Endothelial cell (in vitro differentiated cells): ENCODE results near the gene RACK1. TPM values are rescaled to one million over a fixed set of nuclear protein-coding genes. Genes with fewer than 3 reads are reported as not detected.

Experiments
- DNase-seq: peaks from one replicate; pipeline ENCODE4 v3.0.0; 2021; ENCODE audit warnings: low spot score
- H3K27ac Mint-ChIP-seq: one replicate; pipeline ENCODE4 v1.8.0; 2021; ENCODE audit warnings: mixed read lengths, inconsistent platforms; ENCODE audit not compliant: unreplicated experiment
- H3K27me3 Mint-ChIP-seq: one replicate; pipeline ENCODE4 v1.8.0; 2021; ENCODE audit warnings: mild to moderate bottlenecking, moderate library complexity, mixed read lengths, inconsistent platforms; ENCODE audit not compliant: unreplicated experiment
- H3K36me3 Mint-ChIP-seq: one replicate; pipeline ENCODE4 v1.8.0; 2021; ENCODE audit warnings: mild to moderate bottlenecking, low read depth, mixed read lengths, inconsistent platforms; ENCODE audit not compliant: unreplicated experiment
- H3K4me1 Mint-ChIP-seq: one replicate; pipeline ENCODE4 v1.8.0; 2021; ENCODE audit warnings: mild to moderate bottlenecking, mixed read lengths, inconsistent platforms; ENCODE audit not compliant: unreplicated experiment
- H3K4me3 Mint-ChIP-seq: one replicate; pipeline ENCODE4 v1.8.0; 2021; ENCODE audit warnings: mild to moderate bottlenecking, mixed read lengths, inconsistent platforms; ENCODE audit not compliant: unreplicated experiment
- H3K9me3 Mint-ChIP-seq: one replicate; pipeline ENCODE4 v1.8.0; 2021; ENCODE audit warnings: mixed read lengths, inconsistent platforms; ENCODE audit not compliant: unreplicated experiment
- CTCF ChIP-seq: fragments of 200-600 bp; sonication (generic); IDR thresholded peaks from one replicate; pipeline ENCODE4 v1.5.0; 2021; ENCODE audit warnings: antibody characterized with exemption; ENCODE audit not compliant: unreplicated experiment
- total RNA-seq: library from RNA; stranded (reverse); fragmentation: NEBNext Ultra II Directional; extraction: Animal tissue kit (Norgen Biotek cat#: 25700); gene quantifications from one replicate; pipeline ENCODE4 v1.2.1, GENCODE V29; 2021; ENCODE audit not compliant: unreplicated experiment

The RACK1 gene
- total RNA-seq, 1 donor from 2014 or later = 2,232 TPM

GRCh38 chr5:181233088-181233800 is 10.5 kb downstream of the RACK1 start:
- no peak for TF ChIP-seq CTCF
- peak overlapping the region; percentile 18 for H3K4me3 Mint-ChIP-seq
- H3K27ac Mint-ChIP-seq = peak overlapping the region; percentile 77

GRCh38 chr5:181232593-181232992 is 11.1 kb downstream of the RACK1 start:
- H3K4me3 Mint-ChIP-seq = peak overlapping the region; percentile 18
- H3K9me3 Mint-ChIP-seq = no peaks in the 10 kb centered on the region
- no peak for DNase-seq
- H3K27ac Mint-ChIP-seq = peak overlapping the region; percentile 77
- TF ChIP-seq CTCF = no peak
- H3K4me1 Mint-ChIP-seq = no peaks in the 10 kb centered on the region
- H3K27me3 Mint-ChIP-seq = peaks cover 9% of the 10 kb centered on the region
- H3K36me3 Mint-ChIP-seq = peaks cover 37% of the 10 kb centered on the region

More at GRCh38 chr5:181233088-181233800, 10.5 kb downstream of the RACK1 start:
- Mint-ChIP-seq H3K27me3 (peaks cover 11% of the 10 kb centered on the region), H3K9me3 (no peaks in the 10 kb centered on the region), H3K4me1 (no peaks in the 10 kb centered on the region), H3K36me3 (peaks cover 43% of the 10 kb centered on the region)
- DNase-seq = no peak

- TF ChIP-seq CTCF = no peak
- H3K27ac Mint-ChIP-seq = no peak overlapping the region
- DNase-seq = no peak
These were observed 12.3 kb downstream of the RACK1 start for GRCh38 chr5:181231432-181231831.

GRCh38 chr5:181230551-181230950 is 13.2 kb downstream of the RACK1 start:
- no peak for DNase-seq
- Mint-ChIP-seq H3K4me3 (no peak overlapping the region), H3K27me3 (peaks cover 8% of the 10 kb centered on the region), H3K4me1 (peaks cover under 1% of the 10 kb centered on the region), H3K36me3 (peaks cover 27% of the 10 kb centered on the region), H3K9me3 (no peaks in the 10 kb centered on the region), H3K27ac (peak overlapping the region; percentile 70)
- no peak for TF ChIP-seq CTCF

More at GRCh38 chr5:181231432-181231831, 12.3 kb downstream of the RACK1 start:
- peaks cover 27% of the 10 kb centered on the region for H3K36me3 Mint-ChIP-seq
- no peaks in the 10 kb centered on the region for H3K4me1 Mint-ChIP-seq
- H3K27me3 Mint-ChIP-seq = peaks cover 9% of the 10 kb centered on the region
- no peak overlapping the region for H3K4me3 Mint-ChIP-seq
- H3K9me3 Mint-ChIP-seq = no peaks in the 10 kb centered on the region

- no peak for TF ChIP-seq CTCF
- Mint-ChIP-seq H3K36me3 (peaks cover 23% of the 10 kb centered on the region), H3K27me3 (peaks cover 9% of the 10 kb centered on the region), H3K27ac (peak overlapping the region; percentile 9), H3K4me1 (peaks cover 2% of the 10 kb centered on the region), H3K4me3 (peak overlapping the region; percentile 42), H3K9me3 (no peaks in the 10 kb centered on the region)
- DNase-seq = no peak
These were observed 13.7 kb downstream of the RACK1 start for GRCh38 chr5:181229996-181230395.
